ENCODE results near the gene PRR19.

- no peak for TF ChIP-seq POLR2A (IDR thresholded peaks at IDR 0.05)
- TF ChIP-seq CTCF (IDR thresholded peaks at IDR 0.05): no peak
Observed at GRCh38 chr19:42297039-42297438, 4.9 kb upstream of the PRR19 start.

Measured in testis (tissue), 2 donors.